T follicular helper cell (primary cell): Measurements from ENCODE around the gene SLC4A4.

ENCODE experiments used
- DNase-seq: peaks from one replicate; pipeline ENCODE4 v3.0.0-alpha.2; 2020; ENCODE audit warnings: low read depth
- total RNA-seq, 2 experiments: gene quantifications; one replicate each; lab custom pipeline; 2026; lab: John Stamatoyannopoulos, UW

Gene SLC4A4
- 0.61 to 2.6 reads per million in 2 experiments for total RNA-seq

DNA sequence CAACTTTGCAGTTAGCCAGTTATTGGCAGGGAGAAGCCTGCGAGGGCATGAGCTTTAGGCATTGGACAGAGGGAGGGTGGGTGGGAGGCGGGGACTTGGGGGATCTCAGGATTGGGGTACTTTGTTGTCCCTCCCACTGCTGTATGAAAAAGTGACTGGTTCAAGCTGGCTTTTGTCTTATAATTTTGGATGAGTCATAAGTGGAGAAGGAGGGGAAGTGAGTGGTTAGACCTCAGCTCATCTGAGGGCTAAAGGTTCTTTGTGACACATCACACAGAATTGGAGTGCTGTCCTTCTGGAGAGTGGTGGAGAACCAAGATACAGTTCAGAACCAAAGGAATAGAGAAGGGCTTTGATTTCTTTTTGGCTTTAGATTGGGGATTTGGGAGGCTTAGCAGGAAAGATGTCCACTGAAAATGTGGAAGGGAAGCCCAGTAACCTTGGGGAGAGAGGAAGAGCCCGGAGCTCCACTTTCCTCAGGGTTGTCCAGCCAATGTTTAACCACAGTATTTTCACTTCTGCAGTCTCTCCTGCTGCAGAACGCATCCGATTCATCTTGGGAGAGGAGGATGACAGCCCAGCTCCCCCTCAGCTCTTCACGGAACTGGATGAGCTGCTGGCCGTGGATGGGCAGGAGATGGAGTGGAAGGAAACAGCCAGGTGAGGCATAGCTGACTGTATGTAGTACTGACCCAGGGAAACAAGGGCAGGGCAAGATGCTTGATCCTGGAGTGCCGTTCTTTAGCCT is at the start of gene SLC4A4:
TSS of gene SLC4A4 (plus strand) at position 175 of the 748 bp plus-strand sequence.
- DNase-seq, result no peak

- no peak for DNase-seq
These were observed 48.7 kb upstream of the SLC4A4 start for GRCh38 chr4:71290074-71290473.

DNA sequence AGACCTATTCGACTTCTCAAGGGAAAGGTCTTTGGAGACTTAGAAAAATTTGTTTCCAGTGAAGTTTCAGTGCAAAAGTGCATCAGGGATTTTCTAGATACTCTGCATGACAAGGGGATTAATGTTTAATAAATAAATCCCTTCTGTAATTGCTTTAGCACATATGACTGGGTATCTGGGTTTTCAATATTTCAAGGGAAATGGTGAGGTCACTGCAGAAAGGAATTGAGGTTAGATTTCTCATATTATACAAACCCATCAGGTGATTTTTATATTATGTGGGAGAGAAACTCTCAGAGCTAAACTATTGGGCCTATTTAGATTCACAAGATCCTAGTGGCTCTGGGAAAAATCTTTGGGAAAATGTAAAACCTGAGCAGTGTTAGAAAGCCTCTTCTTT is 48.3 kb upstream of the SLC4A4 start:
- DNase-seq, result no peak

DNA sequence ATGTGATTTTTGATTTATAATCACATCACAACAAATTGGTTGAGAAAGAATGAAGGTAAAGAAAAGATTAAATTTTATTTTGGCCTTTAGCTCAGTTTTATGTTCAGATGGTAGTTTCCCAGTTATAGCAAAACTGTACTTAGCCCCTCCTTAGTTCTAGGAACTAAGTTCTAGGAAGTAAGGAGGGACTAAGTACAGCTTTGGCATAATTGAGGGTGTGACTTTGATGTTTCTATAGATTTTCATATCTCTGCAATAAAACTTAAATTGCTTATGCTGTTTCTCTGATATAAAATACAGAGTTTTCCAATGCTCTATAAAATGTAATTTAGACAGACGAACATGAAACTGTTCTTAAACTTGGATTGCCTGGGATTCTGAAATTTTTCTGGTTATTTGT is 46.6 kb upstream of the SLC4A4 start:
- DNase-seq, result no peak

DNA sequence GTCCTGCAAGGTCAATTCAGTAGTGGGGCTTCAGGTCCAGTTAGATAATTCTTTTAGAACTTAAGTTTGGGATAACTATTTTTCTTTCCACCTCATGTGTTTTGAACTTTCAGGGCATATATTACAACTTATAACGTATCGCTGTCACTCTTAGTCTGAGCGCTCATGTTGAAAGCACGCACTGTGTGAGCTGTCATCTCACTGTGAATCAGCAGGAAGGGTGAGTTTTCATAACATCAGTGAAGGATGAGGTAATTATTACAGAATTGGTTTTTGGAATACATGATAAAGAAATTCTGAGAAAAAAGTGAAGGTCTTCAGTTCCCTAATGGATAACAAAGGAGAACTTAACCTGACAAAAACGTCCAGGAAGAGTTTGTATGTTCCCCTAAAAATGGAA is 45.1 kb upstream of the SLC4A4 start:
- no peak for DNase-seq

DNA sequence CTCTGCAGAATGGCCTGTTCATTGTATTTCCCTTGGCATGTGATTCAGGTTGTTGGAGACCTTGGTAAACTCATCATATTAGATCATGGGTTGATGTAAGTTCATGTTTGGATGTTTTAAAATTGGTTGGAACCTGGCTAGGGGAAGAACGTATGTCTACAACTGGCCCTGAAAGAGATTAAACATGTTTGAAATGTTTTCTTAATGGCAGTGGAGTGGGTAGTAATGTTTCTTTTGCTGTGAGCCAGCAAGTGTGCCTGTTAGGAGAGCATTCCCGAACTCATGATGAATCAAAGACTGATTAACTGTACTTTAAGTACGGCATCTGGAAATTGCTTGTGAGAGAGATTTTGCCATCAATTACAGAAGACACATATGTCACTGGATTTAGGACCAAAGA is 44.5 kb upstream of the SLC4A4 start:
- DNase-seq, result no peak

GRCh38 chr4:71296945-71297344 is 41.9 kb upstream of the SLC4A4 start:
- no peak for DNase-seq

GRCh38 chr4:71300362-71300761 is 38.5 kb upstream of the SLC4A4 start:
- DNase-seq, result no peak

- DNase-seq, result no peak
These were observed 37.9 kb upstream of the SLC4A4 start for GRCh38 chr4:71300964-71301363.

DNA sequence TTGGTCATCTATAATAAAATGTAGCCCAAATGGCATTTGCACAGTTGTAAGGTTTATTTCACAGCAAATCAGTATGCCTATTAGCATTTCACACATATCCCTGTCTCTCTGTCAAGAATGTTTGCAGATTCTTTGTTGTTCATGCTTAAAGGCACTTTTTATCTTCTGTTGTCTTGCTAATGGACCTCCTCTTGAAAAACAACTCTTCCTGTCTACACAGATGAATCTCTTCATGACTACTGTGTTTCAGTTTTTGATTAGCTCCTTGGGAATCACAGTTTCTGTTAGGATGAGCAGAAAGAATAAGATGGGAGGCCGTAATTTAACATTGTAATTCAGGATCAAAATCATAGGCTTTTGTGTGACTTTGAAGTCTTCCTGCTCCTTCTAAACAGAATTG is 35.5 kb upstream of the SLC4A4 start:
- no peak for DNase-seq

- no peak for DNase-seq
These were observed 35.0 kb upstream of the SLC4A4 start for GRCh38 chr4:71303850-71304249.

GRCh38 chr4:71304289-71304850 is 34.5 kb upstream of the SLC4A4 start:
- no peak for DNase-seq

- no peak for DNase-seq
These were observed 31.1 kb upstream of the SLC4A4 start for GRCh38 chr4:71307729-71308128.

- DNase-seq, result no peak
These were observed 16.4 kb upstream of the SLC4A4 start for GRCh38 chr4:71322425-71322824.

- DNase-seq, result no peak
These were observed 5.5 kb upstream of the SLC4A4 start for GRCh38 chr4:71333368-71333767.

DNA sequence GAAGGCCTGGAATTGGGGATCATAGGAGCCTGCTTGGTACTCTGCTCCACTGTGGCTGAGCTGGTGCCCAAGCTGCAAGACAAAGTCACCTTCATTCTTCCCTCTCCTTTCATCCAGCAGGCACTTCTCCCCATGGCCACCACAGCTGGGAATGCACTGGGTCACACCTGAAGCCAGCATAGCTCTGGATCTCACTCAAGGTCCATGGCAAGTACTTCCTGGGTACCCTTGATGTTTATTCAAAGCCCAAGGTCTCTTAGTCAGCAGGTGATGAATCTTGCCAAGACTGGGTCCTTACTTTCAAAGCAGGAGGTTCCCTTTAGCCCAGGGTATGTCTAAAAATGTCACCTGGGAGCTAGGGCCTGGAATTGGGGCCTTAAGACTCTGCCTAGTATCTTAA is 4.9 kb upstream of the SLC4A4 start:
- no peak for DNase-seq

DNA sequence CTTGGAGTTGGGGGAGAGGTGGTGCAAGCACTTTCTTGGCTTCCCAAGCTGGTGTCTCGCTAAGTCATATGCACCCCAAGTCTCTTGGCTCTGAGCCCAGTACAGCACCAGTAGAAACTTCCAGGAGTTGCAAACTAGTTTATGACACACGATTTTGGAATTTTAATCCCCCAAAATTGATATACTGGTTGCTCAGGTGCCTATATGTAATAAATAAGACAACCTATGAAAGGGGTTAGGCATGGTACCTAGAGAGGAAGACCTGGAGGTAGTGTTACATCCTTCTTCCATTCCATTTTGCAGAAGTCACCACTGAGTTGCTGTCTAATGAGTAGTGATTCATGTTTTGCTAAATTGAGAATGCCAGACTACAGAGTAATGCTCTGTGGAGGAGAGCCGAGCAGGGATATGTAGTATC is 4.3 kb upstream of the SLC4A4 start:
- DNase-seq, result no peak

GRCh38 chr4:71343670-71344466 is 5.0 kb downstream of the SLC4A4 start:
- DNase-seq, result no peak

DNA sequence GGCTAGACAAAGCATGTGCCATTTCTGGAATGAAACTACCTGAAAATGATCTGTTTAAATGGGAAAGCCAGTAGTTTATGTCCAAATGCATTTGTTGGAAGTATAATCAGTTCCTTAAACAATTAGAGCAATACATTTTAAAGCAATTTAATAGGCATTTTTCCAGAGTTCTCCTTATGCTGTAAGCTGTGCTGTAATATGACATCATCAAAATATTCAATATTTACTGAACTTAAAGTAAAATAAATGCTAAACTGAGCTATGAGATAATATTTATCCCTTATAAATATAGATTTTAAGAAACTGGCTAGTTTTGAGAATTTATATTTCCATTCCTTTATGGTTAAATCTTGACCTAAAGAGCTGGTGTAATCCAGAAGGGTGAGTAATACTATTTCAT is 7.9 kb downstream of the SLC4A4 start:
- no peak for DNase-seq

DNA sequence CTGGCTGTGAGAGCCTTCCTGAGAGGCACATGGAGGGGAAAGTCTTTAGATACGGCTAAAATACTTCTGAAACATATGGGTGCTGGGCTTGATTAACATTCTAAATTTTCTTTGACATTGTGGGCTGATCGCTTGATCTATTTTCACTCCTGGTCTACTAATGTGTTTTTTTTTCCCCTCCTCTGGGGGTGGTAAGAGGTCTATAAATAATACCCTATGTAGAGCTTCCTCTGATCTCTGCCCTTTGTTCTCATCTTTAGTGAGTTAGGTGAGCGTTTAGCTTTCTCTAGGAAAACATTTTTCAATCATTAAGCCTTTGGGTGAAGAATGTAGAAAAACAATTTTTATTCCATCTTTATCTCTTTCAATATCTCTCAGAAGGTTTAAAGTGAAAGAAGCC is 9.8 kb downstream of the SLC4A4 start:
- DNase-seq, result no peak

DNA sequence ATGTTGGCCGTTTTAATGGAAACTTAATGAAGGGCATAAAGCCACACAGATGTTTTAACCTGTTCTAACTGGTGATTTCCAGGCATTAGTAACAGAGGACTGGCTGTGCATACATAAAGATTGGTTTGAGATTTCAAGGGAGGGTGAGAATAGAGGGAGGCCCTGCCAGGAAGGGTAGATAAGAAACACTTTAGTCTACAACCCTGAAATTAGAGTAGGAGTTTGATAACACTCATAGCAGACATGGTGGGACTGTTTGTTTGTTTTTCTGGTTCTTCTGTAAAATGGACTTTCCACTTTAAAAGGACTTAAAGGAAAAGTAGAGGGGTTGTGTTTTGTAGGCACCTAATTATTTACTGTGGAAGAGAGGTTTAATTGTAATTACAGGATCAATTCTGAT is 16.2 kb downstream of the SLC4A4 start:
- DNase-seq, result no peak

DNA sequence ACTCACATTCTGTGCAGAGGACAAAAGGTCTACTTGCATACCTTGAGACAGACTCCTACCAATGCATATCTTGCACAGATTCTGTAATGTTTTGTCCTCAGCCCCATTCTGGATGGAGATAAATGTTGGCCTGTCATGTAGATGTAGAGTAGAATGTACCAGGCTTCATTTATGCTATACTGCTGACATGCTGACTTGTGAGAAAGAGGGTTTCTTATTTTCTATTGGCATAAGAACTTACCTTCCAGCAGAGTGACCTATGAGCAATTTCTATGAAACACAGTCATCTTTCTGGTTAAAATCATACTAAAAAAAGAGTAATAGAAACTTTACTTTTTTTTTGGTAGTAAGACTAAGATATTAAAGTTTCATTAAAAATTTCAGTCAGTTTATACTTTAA is 17.2 kb downstream of the SLC4A4 start:
- no peak for DNase-seq
